Peyer's patch (tissue), 4 donors: ENCODE results near the gene MFSD1.

Source experiments
- POLR2A ChIP-seq, 2 donors: fragments of 450-650 bp; IDR thresholded peaks; one replicate each; pipeline ENCODE4 v1.5.1; 2017; ENCODE audit warnings: antibody characterized with exemption in 2 of 2, mild to moderate bottlenecking in 2 of 2, moderate library complexity in 2 of 2
- TF ChIP-seq, protein P1 (sequence below), 6 experiments: fragments of 450-650 bp in 4 of 6; fragments of 200-600 bp in 2 of 6; sonication (generic) in 1 of 6; IDR thresholded peaks; one replicate each; pipeline ENCODE4 v1.5.1; 2017 to 2019; ENCODE audit warnings: antibody characterized with exemption in 6 of 6, mild to moderate bottlenecking in 3 of 6, moderate library complexity in 1 of 6

DNA sequence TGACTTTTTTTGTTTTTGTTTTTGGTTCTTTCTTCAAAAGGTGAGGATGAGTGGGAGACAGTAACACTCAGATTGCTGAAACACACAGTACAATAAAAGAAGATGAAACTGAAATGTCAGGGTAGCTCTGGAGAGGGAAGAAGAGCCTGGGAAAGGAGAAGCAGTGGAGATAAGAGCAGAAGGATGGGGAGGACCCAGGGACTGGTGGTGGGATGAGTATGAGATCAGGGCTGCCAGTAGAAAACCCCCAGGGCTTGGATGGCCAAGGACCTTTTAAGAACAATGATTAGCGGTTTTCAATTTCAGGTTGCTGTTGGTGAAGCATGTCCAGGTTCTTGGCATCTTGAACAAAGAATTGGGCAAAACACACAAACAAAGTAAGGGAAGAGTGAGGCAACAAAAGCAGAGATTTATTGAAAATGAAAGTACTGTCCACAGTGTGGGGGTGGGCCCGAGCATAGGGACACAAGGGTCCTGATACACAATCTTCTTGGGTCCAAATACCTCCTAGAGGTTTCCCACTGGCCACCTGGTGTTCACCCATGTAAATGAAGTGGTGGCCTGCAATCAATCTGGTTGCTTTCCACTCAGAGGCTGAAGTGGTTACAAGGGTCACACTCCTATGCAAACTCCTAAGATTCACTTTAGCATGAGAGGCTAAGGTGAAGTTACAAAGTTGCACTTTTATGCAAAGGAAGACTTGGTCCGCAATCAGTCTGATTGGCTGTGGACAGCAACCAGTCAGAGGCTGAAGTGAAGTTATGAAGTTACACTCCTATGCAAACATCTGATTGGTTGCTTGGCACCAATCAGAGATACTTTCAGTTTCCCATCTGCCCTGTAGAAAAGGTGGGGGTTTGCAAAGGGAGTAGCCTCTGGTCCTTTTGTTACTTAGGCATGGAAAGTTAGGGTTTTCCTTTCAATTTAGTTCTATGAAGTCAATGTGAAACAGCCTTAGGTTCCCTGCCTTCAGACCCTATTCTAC is 26.1 kb upstream of the MFSD1 start:
- no peak for TF ChIP-seq POLR2A (IDR thresholded peaks at IDR 0.05)
- TF ChIP-seq, protein P1, sequence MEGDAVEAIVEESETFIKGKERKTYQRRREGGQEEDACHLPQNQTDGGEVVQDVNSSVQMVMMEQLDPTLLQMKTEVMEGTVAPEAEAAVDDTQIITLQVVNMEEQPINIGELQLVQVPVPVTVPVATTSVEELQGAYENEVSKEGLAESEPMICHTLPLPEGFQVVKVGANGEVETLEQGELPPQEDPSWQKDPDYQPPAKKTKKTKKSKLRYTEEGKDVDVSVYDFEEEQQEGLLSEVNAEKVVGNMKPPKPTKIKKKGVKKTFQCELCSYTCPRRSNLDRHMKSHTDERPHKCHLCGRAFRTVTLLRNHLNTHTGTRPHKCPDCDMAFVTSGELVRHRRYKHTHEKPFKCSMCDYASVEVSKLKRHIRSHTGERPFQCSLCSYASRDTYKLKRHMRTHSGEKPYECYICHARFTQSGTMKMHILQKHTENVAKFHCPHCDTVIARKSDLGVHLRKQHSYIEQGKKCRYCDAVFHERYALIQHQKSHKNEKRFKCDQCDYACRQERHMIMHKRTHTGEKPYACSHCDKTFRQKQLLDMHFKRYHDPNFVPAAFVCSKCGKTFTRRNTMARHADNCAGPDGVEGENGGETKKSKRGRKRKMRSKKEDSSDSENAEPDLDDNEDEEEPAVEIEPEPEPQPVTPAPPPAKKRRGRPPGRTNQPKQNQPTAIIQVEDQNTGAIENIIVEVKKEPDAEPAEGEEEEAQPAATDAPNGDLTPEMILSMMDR (IDR thresholded peaks at IDR 0.05) = no peak
